ENCODE data around the gene PTPRT. TPM values are rescaled to one million over a fixed set of nuclear protein-coding genes. Genes with fewer than 3 reads are reported as not detected.

The PTPRT gene
- total RNA-seq, 6 experiments from 2014 or later, result not detected

- H3K9me3 Mint-ChIP-seq, result peaks cover 60% of the 10 kb centered on the region
Measured at GRCh38 chr20:42074944-42075343, 1114.8 kb downstream of the PTPRT start.

GRCh38 chr20:42067596-42067995 lies 1122.1 kb downstream of the PTPRT start:
- Mint-ChIP-seq H3K27ac (no peak overlapping the region), H3K36me3 (ENCODE audit: low read depth) (no peaks in the 10 kb centered on the region; the same call in 1 of the 2 replicates), H3K4me1 (ENCODE audit: low read depth) (no peaks in the 10 kb centered on the region), H3K9me3 (peaks cover 23% of the 10 kb centered on the region), H3K27me3 (ENCODE audit: insufficient read depth) (peaks cover 1% of the 10 kb centered on the region; the same call in 1 of the 2 replicates), H3K4me3 (no peak overlapping the region)
- TF ChIP-seq, protein P1, sequence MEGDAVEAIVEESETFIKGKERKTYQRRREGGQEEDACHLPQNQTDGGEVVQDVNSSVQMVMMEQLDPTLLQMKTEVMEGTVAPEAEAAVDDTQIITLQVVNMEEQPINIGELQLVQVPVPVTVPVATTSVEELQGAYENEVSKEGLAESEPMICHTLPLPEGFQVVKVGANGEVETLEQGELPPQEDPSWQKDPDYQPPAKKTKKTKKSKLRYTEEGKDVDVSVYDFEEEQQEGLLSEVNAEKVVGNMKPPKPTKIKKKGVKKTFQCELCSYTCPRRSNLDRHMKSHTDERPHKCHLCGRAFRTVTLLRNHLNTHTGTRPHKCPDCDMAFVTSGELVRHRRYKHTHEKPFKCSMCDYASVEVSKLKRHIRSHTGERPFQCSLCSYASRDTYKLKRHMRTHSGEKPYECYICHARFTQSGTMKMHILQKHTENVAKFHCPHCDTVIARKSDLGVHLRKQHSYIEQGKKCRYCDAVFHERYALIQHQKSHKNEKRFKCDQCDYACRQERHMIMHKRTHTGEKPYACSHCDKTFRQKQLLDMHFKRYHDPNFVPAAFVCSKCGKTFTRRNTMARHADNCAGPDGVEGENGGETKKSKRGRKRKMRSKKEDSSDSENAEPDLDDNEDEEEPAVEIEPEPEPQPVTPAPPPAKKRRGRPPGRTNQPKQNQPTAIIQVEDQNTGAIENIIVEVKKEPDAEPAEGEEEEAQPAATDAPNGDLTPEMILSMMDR (IDR thresholded peaks at IDR 0.05), result no peak
- no peak for DNase-seq

More at GRCh38 chr20:42074944-42075343, 1114.8 kb downstream of the PTPRT start:
- Mint-ChIP-seq H3K27me3 (ENCODE audit: insufficient read depth) (peaks cover 1% of the 10 kb centered on the region; the same call in 1 of the 2 replicates), H3K36me3 (ENCODE audit: low read depth) (0 out of 2 replicates have a peak, but pooled peaks cover 6% of the 10 kb centered on the region), H3K4me1 (ENCODE audit: low read depth) (no peaks in the 10 kb centered on the region), H3K4me3 (no peak overlapping the region), H3K27ac (no peak overlapping the region)
- TF ChIP-seq, protein P1 (IDR thresholded peaks at IDR 0.05), result no peak
- DNase-seq, result no peak

GRCh38 chr20:42067174-42067573 lies 1122.5 kb downstream of the PTPRT start:
- H3K4me1 Mint-ChIP-seq (ENCODE audit: low read depth), result no peaks in the 10 kb centered on the region
- TF ChIP-seq, protein P1 (IDR thresholded peaks at IDR 0.05), result no peak
- no peaks in the 10 kb centered on the region; the same call in 1 of the 2 replicates for H3K36me3 Mint-ChIP-seq (ENCODE audit: low read depth)
- no peak for DNase-seq
- H3K27ac Mint-ChIP-seq, result no peak overlapping the region
- H3K4me3 Mint-ChIP-seq, result no peak overlapping the region
- H3K27me3 Mint-ChIP-seq (ENCODE audit: insufficient read depth), result no peaks in the 10 kb centered on the region
- H3K9me3 Mint-ChIP-seq, result peaks cover 21% of the 10 kb centered on the region

- no peak overlapping the region for H3K4me3 Mint-ChIP-seq
- H3K4me1 Mint-ChIP-seq (ENCODE audit: low read depth), result no peaks in the 10 kb centered on the region
- H3K27me3 Mint-ChIP-seq (ENCODE audit: insufficient read depth), result no peaks in the 10 kb centered on the region
- no peak for DNase-seq
- no peak overlapping the region for H3K27ac Mint-ChIP-seq
- TF ChIP-seq, protein P1 (IDR thresholded peaks at IDR 0.05), result no peak
- H3K36me3 Mint-ChIP-seq (ENCODE audit: low read depth), result no peaks in the 10 kb centered on the region; the same call in 1 of the 2 replicates
- H3K9me3 Mint-ChIP-seq, result peaks cover 43% of the 10 kb centered on the region
Measured at GRCh38 chr20:42063141-42063540, 1126.6 kb downstream of the PTPRT start.

DNA sequence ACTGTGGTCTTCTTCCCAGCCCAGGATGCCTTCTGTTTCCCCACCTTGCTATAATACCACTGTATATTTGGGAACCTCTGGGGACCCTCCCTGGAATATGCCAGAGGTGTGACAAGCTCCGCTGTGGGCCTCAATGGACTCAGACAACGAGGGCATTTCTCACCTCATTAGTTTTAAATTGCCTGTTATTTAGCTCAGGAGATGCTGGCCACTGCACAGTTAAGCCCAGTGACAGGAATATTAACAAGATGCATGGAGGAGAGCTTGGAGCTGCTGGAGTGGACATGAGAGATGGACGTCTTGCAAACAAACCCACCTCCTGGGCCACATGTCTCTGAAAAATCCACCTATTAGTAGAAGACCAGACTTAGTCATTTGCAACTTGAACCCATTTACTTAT lies 1136.4 kb downstream of the PTPRT start:
- TF ChIP-seq, protein P1 (IDR thresholded peaks at IDR 0.05), result no peak
- no peak for DNase-seq

More for the DNA sequence above, 1136.4 kb downstream of the PTPRT start:
- H3K36me3 Mint-ChIP-seq (ENCODE audit: low read depth), result no peaks in the 10 kb centered on the region
- H3K4me3 Mint-ChIP-seq, result no peak overlapping the region
- H3K27ac Mint-ChIP-seq, result no peak overlapping the region
- H3K9me3 Mint-ChIP-seq, result peaks cover 42% of the 10 kb centered on the region
- peaks cover 2% of the 10 kb centered on the region; the same call in 1 of the 2 replicates for H3K27me3 Mint-ChIP-seq (ENCODE audit: insufficient read depth)
- H3K4me1 Mint-ChIP-seq (ENCODE audit: low read depth), result no peaks in the 10 kb centered on the region
